Lower leg skin (tissue), 3 donors: ENCODE data around the gene SP110.

Experiments
- POLR2A ChIP-seq, 2 donors: fragments of 450-650 bp; IDR thresholded peaks; one replicate each; pipeline ENCODE4 v1.6.1; 2016 to 2017; ENCODE audit warnings: antibody characterized with exemption in 2 of 2, mild to moderate bottlenecking in 1 of 2, moderate library complexity in 1 of 2
- TF ChIP-seq, protein P1 (sequence below), 3 donors: fragments of 450-650 bp; IDR thresholded peaks; one replicate each; pipeline ENCODE4 v1.5.1; 2016; ENCODE audit warnings: antibody characterized with exemption in 3 of 3, mild to moderate bottlenecking in 3 of 3, moderate library complexity in 2 of 3

DNA sequence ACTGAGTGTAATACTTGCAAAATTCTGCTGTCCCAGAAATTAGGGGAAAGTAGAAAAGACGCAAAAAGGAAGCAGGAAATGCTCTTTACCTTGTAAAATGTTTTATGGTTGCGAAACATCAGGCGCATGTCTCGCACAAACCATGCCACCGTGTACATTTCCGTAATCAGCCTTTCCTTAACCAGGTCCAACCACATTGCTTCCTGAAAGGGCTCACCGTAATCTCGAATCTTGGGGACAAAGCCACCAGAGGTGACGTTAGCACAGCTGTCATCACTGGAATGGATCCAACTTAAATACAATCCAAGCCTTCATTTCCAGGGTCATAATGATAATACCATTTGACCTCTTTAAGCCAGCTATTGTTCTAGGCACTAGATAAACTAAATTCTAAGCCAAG, 49.3 kb downstream of the SP110 start:
- TF ChIP-seq, protein P1, sequence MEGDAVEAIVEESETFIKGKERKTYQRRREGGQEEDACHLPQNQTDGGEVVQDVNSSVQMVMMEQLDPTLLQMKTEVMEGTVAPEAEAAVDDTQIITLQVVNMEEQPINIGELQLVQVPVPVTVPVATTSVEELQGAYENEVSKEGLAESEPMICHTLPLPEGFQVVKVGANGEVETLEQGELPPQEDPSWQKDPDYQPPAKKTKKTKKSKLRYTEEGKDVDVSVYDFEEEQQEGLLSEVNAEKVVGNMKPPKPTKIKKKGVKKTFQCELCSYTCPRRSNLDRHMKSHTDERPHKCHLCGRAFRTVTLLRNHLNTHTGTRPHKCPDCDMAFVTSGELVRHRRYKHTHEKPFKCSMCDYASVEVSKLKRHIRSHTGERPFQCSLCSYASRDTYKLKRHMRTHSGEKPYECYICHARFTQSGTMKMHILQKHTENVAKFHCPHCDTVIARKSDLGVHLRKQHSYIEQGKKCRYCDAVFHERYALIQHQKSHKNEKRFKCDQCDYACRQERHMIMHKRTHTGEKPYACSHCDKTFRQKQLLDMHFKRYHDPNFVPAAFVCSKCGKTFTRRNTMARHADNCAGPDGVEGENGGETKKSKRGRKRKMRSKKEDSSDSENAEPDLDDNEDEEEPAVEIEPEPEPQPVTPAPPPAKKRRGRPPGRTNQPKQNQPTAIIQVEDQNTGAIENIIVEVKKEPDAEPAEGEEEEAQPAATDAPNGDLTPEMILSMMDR (IDR thresholded peaks at IDR 0.05) = no peak
- TF ChIP-seq POLR2A (IDR thresholded peaks at IDR 0.05) = no peak
